Endothelial cell of umbilical vein (primary cell): ENCODE measurements around the gene SPATA6L.

Experiments used
- EZH2 ChIP-seq: IDR thresholded peaks from 2 replicates; pipeline ENCODE4 v1.6.1; 2012; ENCODE audit warnings: borderline replicate concordance, low read depth, mild to moderate bottlenecking, moderate library complexity, low read length, inconsistent platforms; ENCODE audit not compliant: severe bottlenecking
- FOS ChIP-seq: IDR thresholded peaks from 2 replicates; pipeline ENCODE4 v1.6.1; 2011; ENCODE audit warnings: mild to moderate bottlenecking, low read length, moderate library complexity, borderline replicate concordance; ENCODE audit not compliant: insufficient read depth
- POLR2A ChIP-seq: IDR thresholded peaks from 2 replicates; pipeline ENCODE4 v1.6.1; 2012; ENCODE audit warnings: low read depth, mild to moderate bottlenecking, control low read depth, low read length
- POLR2AphosphoS5 ChIP-seq: IDR thresholded peaks from 2 replicates; pipeline ENCODE4 v1.6.1; 2012; ENCODE audit warnings: low read depth, mild to moderate bottlenecking, control low read depth, low read length, moderate library complexity; ENCODE audit not compliant: insufficient read depth
- TF ChIP-seq, protein P1 (sequence below), 2 donors: IDR thresholded peaks; 1 replicate in 1 of 2; 2 replicates in 1 of 2; pipeline ENCODE4 v1.5.1; 2011; ENCODE audit warnings: low read length in 2 of 2, mild to moderate bottlenecking in 2 of 2, moderate library complexity in 2 of 2, control low read depth in 1 of 2, inconsistent platforms in 1 of 2, low read depth in 1 of 2; ENCODE audit not compliant: insufficient read depth in 1 of 2; ENCODE audit errors: extremely low read depth in 1 of 2
- TF ChIP-seq, protein P2 (sequence below): IDR thresholded peaks from 2 replicates; pipeline ENCODE4 v1.6.1; 2011; ENCODE audit not compliant: insufficient read depth, insufficient read length

DNA sequence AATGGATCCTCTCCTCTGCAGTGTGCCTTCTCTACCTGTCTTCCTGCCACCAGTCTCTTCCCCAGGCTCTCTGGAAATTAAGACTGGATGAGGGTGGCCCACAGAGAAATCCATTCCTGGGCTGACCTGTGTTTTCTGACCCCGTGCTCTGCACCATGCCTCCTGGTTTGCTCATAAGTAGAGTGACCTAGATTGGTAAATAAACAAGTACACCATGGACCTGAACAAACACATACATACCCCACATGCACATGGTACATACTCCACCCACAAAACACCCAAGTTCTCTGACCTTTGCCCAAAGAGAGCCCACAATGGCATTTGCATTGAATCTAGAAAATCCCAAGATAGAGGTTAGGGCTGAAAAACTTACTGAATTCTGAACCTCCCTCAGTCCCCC lies 81.6 kb downstream of the SPATA6L start:
- no peak for TF ChIP-seq POLR2A
- TF ChIP-seq, protein P1, sequence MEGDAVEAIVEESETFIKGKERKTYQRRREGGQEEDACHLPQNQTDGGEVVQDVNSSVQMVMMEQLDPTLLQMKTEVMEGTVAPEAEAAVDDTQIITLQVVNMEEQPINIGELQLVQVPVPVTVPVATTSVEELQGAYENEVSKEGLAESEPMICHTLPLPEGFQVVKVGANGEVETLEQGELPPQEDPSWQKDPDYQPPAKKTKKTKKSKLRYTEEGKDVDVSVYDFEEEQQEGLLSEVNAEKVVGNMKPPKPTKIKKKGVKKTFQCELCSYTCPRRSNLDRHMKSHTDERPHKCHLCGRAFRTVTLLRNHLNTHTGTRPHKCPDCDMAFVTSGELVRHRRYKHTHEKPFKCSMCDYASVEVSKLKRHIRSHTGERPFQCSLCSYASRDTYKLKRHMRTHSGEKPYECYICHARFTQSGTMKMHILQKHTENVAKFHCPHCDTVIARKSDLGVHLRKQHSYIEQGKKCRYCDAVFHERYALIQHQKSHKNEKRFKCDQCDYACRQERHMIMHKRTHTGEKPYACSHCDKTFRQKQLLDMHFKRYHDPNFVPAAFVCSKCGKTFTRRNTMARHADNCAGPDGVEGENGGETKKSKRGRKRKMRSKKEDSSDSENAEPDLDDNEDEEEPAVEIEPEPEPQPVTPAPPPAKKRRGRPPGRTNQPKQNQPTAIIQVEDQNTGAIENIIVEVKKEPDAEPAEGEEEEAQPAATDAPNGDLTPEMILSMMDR (IDR thresholded peaks at IDR 0.05; ENCODE audit: extremely low read depth in 1 of 2, insufficient read depth in 1 of 2, low read depth in 1 of 2, low read length in 2 of 2): no peak
- TF ChIP-seq, protein P2, sequence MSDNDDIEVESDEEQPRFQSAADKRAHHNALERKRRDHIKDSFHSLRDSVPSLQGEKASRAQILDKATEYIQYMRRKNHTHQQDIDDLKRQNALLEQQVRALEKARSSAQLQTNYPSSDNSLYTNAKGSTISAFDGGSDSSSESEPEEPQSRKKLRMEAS: no peak
- no peak for TF ChIP-seq EZH2
- no peak for TF ChIP-seq POLR2AphosphoS5
- no peak for TF ChIP-seq FOS
